Trophoblast cell (in vitro differentiated cells and primary cell): ENCODE results near the gene FAM181B.

Source experiments
- DNase-seq, 2 donors: peaks; one replicate each; pipeline ENCODE4 v3.0.0-alpha.2; 2016
- H2AFZ ChIP-seq: 2 replicates; pipeline ENCODE4 v1.6.1; 2013; ENCODE audit warnings: low read length, moderate library complexity, mild to moderate bottlenecking; ENCODE audit not compliant: insufficient read depth, poor library complexity
- H2AK5ac ChIP-seq: 2 replicates; pipeline ENCODE4 v1.6.1; 2013; ENCODE audit warnings: mild to moderate bottlenecking, low read length
- H2BK120ac ChIP-seq: 2 replicates; pipeline ENCODE4 v1.6.1; 2013; ENCODE audit warnings: low read length, mild to moderate bottlenecking, moderate library complexity; ENCODE audit not compliant: insufficient read depth, poor library complexity
- H2BK12ac ChIP-seq: 2 replicates; pipeline ENCODE4 v1.6.1; 2013; ENCODE audit warnings: mild to moderate bottlenecking, low read length, moderate library complexity
- H2BK5ac ChIP-seq: 2 replicates; pipeline ENCODE4 v1.6.1; 2013; ENCODE audit warnings: low read length, low read depth, moderate library complexity, mild to moderate bottlenecking; ENCODE audit not compliant: poor library complexity
- H3K14ac ChIP-seq: 2 replicates; pipeline ENCODE4 v1.6.1; 2013; ENCODE audit warnings: mild to moderate bottlenecking, low read length
- H3K18ac ChIP-seq: 2 replicates; pipeline ENCODE4 v1.6.1; 2013; ENCODE audit warnings: mild to moderate bottlenecking, low read length
- H3K23ac ChIP-seq: 2 replicates; pipeline ENCODE4 v1.6.1; 2013; ENCODE audit warnings: low read length
- H3K27ac ChIP-seq: 2 replicates; pipeline ENCODE4 v1.5.1; 2013; ENCODE audit warnings: low read depth, mild to moderate bottlenecking, inconsistent platforms, low read length, moderate library complexity
- H3K27me3 ChIP-seq: 2 replicates; pipeline ENCODE4 v1.6.1; 2013; ENCODE audit warnings: inconsistent platforms, mild to moderate bottlenecking, low read length, moderate library complexity; ENCODE audit not compliant: insufficient read depth
- H3K36me3 ChIP-seq, 2 experiments: 1 replicate in 1 of 2; 2 replicates in 1 of 2; pipeline ENCODE4 v1.6.1; 2013; ENCODE audit warnings: low read length in 2 of 2, mild to moderate bottlenecking in 2 of 2, moderate library complexity in 1 of 2; ENCODE audit not compliant: insufficient read depth in 2 of 2, control insufficient read depth in 1 of 2
- H3K4ac ChIP-seq: 2 replicates; pipeline ENCODE4 v1.6.1; 2013; ENCODE audit warnings: low read depth, mild to moderate bottlenecking, low read length, moderate library complexity
- H3K4me1 ChIP-seq, 2 experiments: 1 replicate in 1 of 2; 2 replicates in 1 of 2; pipeline ENCODE4 v1.6.1; 2013; ENCODE audit warnings: low read length in 2 of 2, mild to moderate bottlenecking in 2 of 2, moderate library complexity in 1 of 2; ENCODE audit not compliant: insufficient read depth in 2 of 2, control insufficient read depth in 1 of 2
- H3K4me2 ChIP-seq: 2 replicates; pipeline ENCODE4 v1.6.1; 2013; ENCODE audit warnings: inconsistent platforms, mild to moderate bottlenecking, low read length, moderate library complexity
- H3K4me3 ChIP-seq: 2 replicates; pipeline ENCODE4 v1.5.1; 2013; ENCODE audit warnings: mild to moderate bottlenecking, low read depth, low read length, inconsistent platforms
- H3K79me1 ChIP-seq: one replicate; pipeline ENCODE4 v1.6.1; 2013; ENCODE audit warnings: low read length
- H3K79me2 ChIP-seq: 2 replicates; pipeline ENCODE4 v1.6.1; 2013; ENCODE audit warnings: low read length, mild to moderate bottlenecking; ENCODE audit not compliant: control insufficient read depth, insufficient read depth, poor library complexity
- H3K9ac ChIP-seq: 2 replicates; pipeline ENCODE4 v1.6.1; 2013; ENCODE audit warnings: mild to moderate bottlenecking, low read length
- H3K9me3 ChIP-seq: 2 replicates; pipeline ENCODE4 v1.6.1; 2013; ENCODE audit warnings: low read depth, mild to moderate bottlenecking, control low read depth, inconsistent platforms, low read length; ENCODE audit not compliant: insufficient read depth
- H4K12ac ChIP-seq: 2 replicates; pipeline ENCODE4 v1.6.1; 2013; ENCODE audit warnings: low read depth, mild to moderate bottlenecking, low read length, moderate library complexity
- H4K8ac ChIP-seq: 2 replicates; pipeline ENCODE4 v1.6.1; 2013; ENCODE audit warnings: low read depth, mild to moderate bottlenecking, low read length, moderate library complexity
- H4K91ac ChIP-seq: one replicate; pipeline ENCODE4 v1.6.1; 2013; ENCODE audit warnings: low read depth, mild to moderate bottlenecking, low read length, moderate library complexity
- WGBS: extraction: QIAGEN DNeasy Blood & Tissue Kit; methylation state at CpG from one replicate; pipeline ENCODE4 v1.1.7; 2013; ENCODE audit warnings: missing lambda C conversion rate; ENCODE audit not compliant: insufficient read length, insufficient coverage; ENCODE audit errors: extremely low coverage; 5-methylcytosine and 5-hydroxymethylcytosine counted together

Gene FAM181B

GRCh38 chr11:82730286-82730685, 3.4 kb downstream of the FAM181B start:
- Histone ChIP-seq H3K4ac (no peak overlapping the region), H3K4me2 (no peak overlapping the region), H2BK5ac (no peak overlapping the region), H3K18ac (no peak overlapping the region), H3K79me1 (no peaks in the 10 kb centered on the region), H2AFZ (no peak overlapping the region), H4K12ac (no peak overlapping the region), H3K14ac (no peak overlapping the region), H2AK5ac (no peak overlapping the region), H3K9me3 (no peaks in the 10 kb centered on the region), H3K27ac (no peak overlapping the region), H3K4me3 (no peak overlapping the region), H3K79me2 (no peaks in the 10 kb centered on the region), H3K23ac (no peak overlapping the region), H3K9ac (no peak overlapping the region), H3K27me3 (peaks cover 36% of the 10 kb centered on the region), H2BK12ac (no peak overlapping the region), H3K4me1 (peaks cover 0 to 4% of the 10 kb centered on the region in 2 experiments), H3K36me3 (no peaks in the 10 kb centered on the region), H4K8ac (no peak overlapping the region), H2BK120ac (no peak overlapping the region), H4K91ac (no peak overlapping the region)
- no peak for DNase-seq
- WGBS = no CpG with 5 or more reads among the region's 4 CpGs

DNA sequence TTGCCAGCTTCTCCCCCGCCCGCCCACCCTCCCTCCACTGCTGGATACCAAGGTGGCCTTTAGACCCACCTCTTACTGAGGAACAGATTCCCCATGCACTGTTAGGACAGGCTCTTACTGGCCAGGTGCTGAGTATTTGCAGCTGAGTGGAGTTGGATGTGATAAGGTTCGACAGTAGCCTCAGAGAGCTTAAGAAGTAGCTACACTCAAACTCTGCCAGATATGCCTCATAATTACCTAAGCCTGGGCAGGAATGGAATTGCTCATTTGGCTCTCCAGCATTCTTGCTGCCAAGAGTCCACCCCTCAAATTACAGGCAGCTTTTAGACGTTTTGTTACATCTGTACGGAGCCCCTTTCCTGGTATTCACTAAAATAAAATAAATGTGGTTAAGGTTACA, 9.6 kb downstream of the FAM181B start:
- Histone ChIP-seq H3K4ac (no peak overlapping the region), H3K27ac (no peak overlapping the region), H3K79me2 (no peaks in the 10 kb centered on the region), H3K4me3 (no peak overlapping the region), H3K9ac (no peak overlapping the region), H4K12ac (no peak overlapping the region), H2AFZ (no peak overlapping the region), H4K91ac (no peak overlapping the region), H3K36me3 (no peaks in the 10 kb centered on the region), H2BK12ac (no peak overlapping the region), H2AK5ac (no peak overlapping the region), H3K23ac (no peak overlapping the region), H3K79me1 (no peaks in the 10 kb centered on the region), H3K4me2 (no peak overlapping the region), H3K14ac (no peak overlapping the region), H3K9me3 (no peaks in the 10 kb centered on the region), H3K18ac (no peak overlapping the region), H4K8ac (no peak overlapping the region), H2BK120ac (no peak overlapping the region), H2BK5ac (no peak overlapping the region), H3K27me3 (no peaks in the 10 kb centered on the region), H3K4me1 (no peaks in the 10 kb centered on the region)
- no peak for DNase-seq
- WGBS = no CpG with 5 or more reads among the region's 5 CpGs

DNA sequence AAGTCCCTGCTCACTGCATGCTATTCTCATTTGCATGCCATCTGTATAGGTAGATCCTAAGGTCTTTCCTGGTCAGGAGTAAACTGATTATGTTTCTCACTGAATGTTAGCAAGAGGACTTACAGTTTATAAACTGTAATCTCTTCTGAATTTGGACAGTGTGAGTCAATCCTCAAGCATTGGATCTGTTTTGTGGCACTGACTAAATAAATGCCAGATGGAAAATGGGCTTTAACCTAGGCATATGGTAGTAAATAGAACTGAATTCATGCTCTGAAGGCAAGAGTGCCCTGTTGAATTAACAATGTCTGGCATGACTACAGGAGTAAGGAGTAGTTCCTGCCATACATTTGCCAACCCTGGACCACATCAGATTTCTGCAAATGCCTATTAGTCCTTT, 11.4 kb downstream of the FAM181B start:
- no peak overlapping the region for H4K8ac ChIP-seq
- H2BK120ac ChIP-seq = no peak overlapping the region
- H3K79me1 ChIP-seq = no peaks in the 10 kb centered on the region
- no peak overlapping the region for H3K9ac ChIP-seq
- H3K9me3 ChIP-seq = no peaks in the 10 kb centered on the region
- H3K4ac ChIP-seq = no peak overlapping the region
- DNase-seq = no peak
- H4K12ac ChIP-seq = no peak overlapping the region
- H3K4me2 ChIP-seq = no peak overlapping the region
- no peak overlapping the region for H3K27ac ChIP-seq
- no peaks in the 10 kb centered on the region for H3K27me3 ChIP-seq
- no peak overlapping the region for H3K18ac ChIP-seq
- H2AK5ac ChIP-seq = no peak overlapping the region
- H4K91ac ChIP-seq = no peak overlapping the region
- H3K4me3 ChIP-seq = no peak overlapping the region
- no peak overlapping the region for H2BK5ac ChIP-seq
- H2AFZ ChIP-seq = no peak overlapping the region
- no peak overlapping the region for H3K14ac ChIP-seq
- H3K23ac ChIP-seq = no peak overlapping the region
- H3K4me1 ChIP-seq = no peaks in the 10 kb centered on the region
- H3K36me3 ChIP-seq = no peaks in the 10 kb centered on the region
- H3K79me2 ChIP-seq = no peaks in the 10 kb centered on the region
- no peak overlapping the region for H2BK12ac ChIP-seq

DNA sequence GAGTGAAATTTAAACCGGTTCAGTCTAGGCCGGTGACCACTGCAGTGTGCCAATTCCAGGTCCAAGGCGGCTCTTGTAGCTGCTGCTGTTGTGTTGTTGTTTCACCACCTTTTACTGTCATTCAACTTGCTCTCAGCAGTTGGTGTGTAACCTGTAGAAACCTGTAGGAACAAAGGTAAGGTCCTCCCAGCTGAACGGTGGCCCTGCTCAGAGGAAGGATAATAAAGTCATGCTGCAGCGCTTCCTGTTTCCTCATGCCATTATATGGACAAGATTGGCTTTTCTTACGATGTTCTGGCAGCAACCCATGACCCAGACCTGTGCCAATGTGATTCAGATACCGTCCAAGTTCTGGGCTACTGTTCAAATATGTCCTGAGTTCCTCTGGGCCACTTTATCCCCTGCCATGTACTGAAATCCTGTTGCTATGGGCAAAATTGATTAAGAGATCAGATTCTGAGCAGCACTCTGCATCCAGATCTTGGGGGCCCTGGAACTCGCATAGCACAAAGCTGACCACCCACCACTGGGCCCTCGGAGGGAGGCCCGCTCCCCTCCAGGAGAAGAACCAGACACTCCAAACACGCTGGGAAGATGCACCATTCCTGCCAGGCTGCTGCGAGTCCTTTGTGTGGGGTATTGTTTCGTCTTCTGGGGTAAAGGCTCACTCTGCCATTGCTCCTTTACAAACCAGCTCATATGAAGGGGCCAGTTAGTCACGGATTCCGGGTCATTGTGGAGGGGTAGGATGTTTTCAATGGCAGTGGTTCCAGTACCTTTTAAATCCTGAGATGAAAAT, 13.2 kb downstream of the FAM181B start:
- Histone ChIP-seq H3K4me1 (no peaks in the 10 kb centered on the region), H2BK5ac (no peak overlapping the region), H4K91ac (no peak overlapping the region), H3K27ac (no peak overlapping the region), H3K23ac (no peak overlapping the region), H4K8ac (no peak overlapping the region), H3K9ac (no peak overlapping the region), H3K79me2 (no peaks in the 10 kb centered on the region), H3K4ac (no peak overlapping the region), H2BK12ac (no peak overlapping the region), H3K4me2 (no peak overlapping the region), H3K9me3 (no peaks in the 10 kb centered on the region), H3K36me3 (no peaks in the 10 kb centered on the region), H3K27me3 (no peaks in the 10 kb centered on the region), H2AFZ (no peak overlapping the region), H3K4me3 (no peak overlapping the region), H3K14ac (no peak overlapping the region), H2BK120ac (no peak overlapping the region), H3K18ac (no peak overlapping the region), H3K79me1 (no peaks in the 10 kb centered on the region), H2AK5ac (no peak overlapping the region), H4K12ac (no peak overlapping the region)
- WGBS = no CpG with 5 or more reads among the region's 15 CpGs
- no peak for DNase-seq
